PC-3 (cell line): ENCODE results near the gene RNF167. TPM values are rescaled to one million over a fixed set of nuclear protein-coding genes. Genes with fewer than 3 reads are reported as not detected.

Experiments
- ATAC-seq: fragments of 200-7000 bp; cut with Tn5 transposase; 2 replicates; pipeline ENCODE4 v1.9.1; 2020; ENCODE audit warnings: mild to moderate bottlenecking, moderate library complexity
- BruUV-seq: library from RNA; stranded (reverse); fragments of 400-500 nt; replicated peaks from 2 replicates; lab custom pipeline; 2021; lab: Mats Ljungman, UMichigan
- CTCF ChIA-PET: fragments of 300-600 bp; sonication (Branson Sonifier 250); formaldehyde crosslinking; loops from one replicate; lab custom pipeline; 2022; ENCODE audit warnings: antibody characterized with exemption; lab: Charles Lee
- POLR2A ChIA-PET: fragments of 300-600 bp; sonication (Branson Sonifier 250); formaldehyde crosslinking; loops from one replicate; lab custom pipeline; 2022; ENCODE audit warnings: antibody characterized with exemption; ENCODE audit not compliant: unreplicated experiment; lab: Charles Lee
- DNase-seq: peaks from one replicate; pipeline ENCODE4 v3.0.0-alpha.2; 2015
- H2AFZ ChIP-seq: fragments of 300-600 bp; sonication (generic); 2 replicates; pipeline ENCODE4 v1.6.0; 2016; ENCODE audit warnings: antibody characterized with exemption, low read length
- H3F3A ChIP-seq: fragments of 300-600 bp; sonication (generic); one replicate; pipeline ENCODE4 v1.6.0; 2017; ENCODE audit warnings: antibody characterized with exemption, low read length, control low read depth, mild to moderate bottlenecking; ENCODE audit not compliant: unreplicated experiment
- H3K27ac ChIP-seq: fragments of 300-600 bp; sonication (generic); 2 replicates; pipeline ENCODE4 v1.5.1; 2016; ENCODE audit warnings: mild to moderate bottlenecking, low read length
- H3K27me3 ChIP-seq: fragments of 300-600 bp; sonication (generic); 2 replicates; pipeline ENCODE4 v1.6.1; 2016; ENCODE audit warnings: low read length, mixed read lengths
- H3K36me3 ChIP-seq: fragments of 300-600 bp; sonication (generic); 2 replicates; pipeline ENCODE4 v1.6.1; 2016; ENCODE audit warnings: low read depth, mixed run types, low read length, mixed read lengths
- H3K4me1 ChIP-seq: fragments of 300-600 bp; sonication (generic); 2 replicates; pipeline ENCODE4 v1.5.1; 2016; ENCODE audit warnings: low read length; ENCODE audit not compliant: insufficient read depth
- H3K4me2 ChIP-seq: fragments of 300-600 bp; sonication (generic); 2 replicates; pipeline ENCODE4 v1.6.0; 2016; ENCODE audit warnings: low read length
- H3K4me3 ChIP-seq: fragments of 300-600 bp; sonication (generic); 2 replicates; pipeline ENCODE4 v1.5.1; 2016; ENCODE audit warnings: mild to moderate bottlenecking, low read length, mixed read lengths
- H3K79me2 ChIP-seq: fragments of 300-600 bp; sonication (generic); 2 replicates; pipeline ENCODE4 v1.6.1; 2017; ENCODE audit warnings: low read length, mixed read lengths
- H3K9ac ChIP-seq: fragments of 300-600 bp; sonication (generic); 2 replicates; pipeline ENCODE4 v1.6.0; 2016; ENCODE audit warnings: mild to moderate bottlenecking, low read length
- H3K9me2 ChIP-seq: fragments of 300-600 bp; sonication (generic); replicated peaks from 2 replicates; pipeline ENCODE4 v1.6.1; 2016; ENCODE audit warnings: mixed run types, low read length, mixed read lengths
- H3K9me3 ChIP-seq: fragments of 300-600 bp; sonication (generic); 2 replicates; pipeline ENCODE4 v1.6.1; 2016; ENCODE audit warnings: low read length, mixed read lengths
- H4K20me1 ChIP-seq: fragments of 300-600 bp; sonication (generic); 2 replicates; pipeline ENCODE4 v1.6.1; 2016; ENCODE audit warnings: low read length, mixed read lengths
- CTCF ChIP-seq: fragments of 300-600 bp; sonication (generic); conservative IDR thresholded peaks from 2 replicates; pipeline ENCODE4 v1.5.1; 2017; ENCODE audit warnings: antibody characterized with exemption, low read depth, mild to moderate bottlenecking, low read length
- EZH2 ChIP-seq: fragments of 300-600 bp; sonication (generic); IDR thresholded peaks from one replicate; pipeline ENCODE4 v1.6.1; 2017; ENCODE audit warnings: antibody characterized with exemption, mild to moderate bottlenecking, low read length; ENCODE audit not compliant: unreplicated experiment
- EZH2phosphoT487 ChIP-seq: fragments of 300-600 bp; sonication (generic); IDR thresholded peaks from 2 replicates; pipeline ENCODE4 v1.6.1; 2018; ENCODE audit warnings: mild to moderate bottlenecking, antibody characterized with exemption, low read length, borderline replicate concordance
- intact Hi-C: fragments of 100-400 bp; cut with micrococcal nuclease; formaldehyde crosslinking; loops from 2 replicates; pipeline ENCODE4 v1.9.0; 2023
- total RNA-seq: library from RNA; depleted of rRNA; stranded (reverse); fragments of >200 nt; gene quantifications from 2 replicates; pipeline ENCODE4 v1.2.3, GENCODE V29; 2014

Gene RNF167
- total RNA-seq, 1 experiment from 2014 or later: 43.1 TPM

GRCh38 chr17:4893721-4894560 lies 46.1 kb upstream of the RNF167 start:
- Histone ChIP-seq H3K9me3 (no peaks in the 10 kb centered on the region), H3K9me2 (no peaks in the 10 kb centered on the region), H3K4me3 (no peak overlapping the region), H3K9ac (no peak overlapping the region), H3K36me3 (peaks cover 2% of the 10 kb centered on the region; the same call in 1 of the 2 replicates), H3K4me1 (no peaks in the 10 kb centered on the region), H4K20me1 (no peaks in the 10 kb centered on the region), H3F3A (no peaks in the 10 kb centered on the region), H3K27me3 (no peaks in the 10 kb centered on the region), H3K27ac (no peak overlapping the region), H2AFZ (no peak overlapping the region), H3K79me2 (no peaks in the 10 kb centered on the region), H3K4me2 (no peak overlapping the region)
- no peak for ATAC-seq
- no peak for DNase-seq
- TF ChIP-seq EZH2phosphoT487: no peak
- TF ChIP-seq EZH2: no peak
- TF ChIP-seq CTCF: no peak
- no TSS peak for BruUV-seq
- ChIA-PET CTCF (no interaction called here), POLR2A (no interaction called here)
- intact Hi-C loops: no loop called here

GRCh38 chr17:4895121-4895520 lies 44.9 kb upstream of the RNF167 start:
- no peaks in the 10 kb centered on the region for H3K79me2 ChIP-seq
- H2AFZ ChIP-seq: no peak overlapping the region
- ChIA-PET CTCF (no interaction called here), POLR2A (no interaction called here)
- H3K9me3 ChIP-seq: no peaks in the 10 kb centered on the region
- no peaks in the 10 kb centered on the region for H3K27me3 ChIP-seq
- no TSS peak for BruUV-seq
- H3K4me2 ChIP-seq: no peak overlapping the region
- no peak for ATAC-seq
- no peak overlapping the region for H3K27ac ChIP-seq
- DNase-seq: no peak
- H3K9me2 ChIP-seq: no peaks in the 10 kb centered on the region
- H3K36me3 ChIP-seq: no peaks in the 10 kb centered on the region; the same call in 1 of the 2 replicates
- H3F3A ChIP-seq: no peaks in the 10 kb centered on the region
- TF ChIP-seq CTCF: no peak
- no peak for TF ChIP-seq EZH2phosphoT487
- no peak for TF ChIP-seq EZH2
- no peak overlapping the region for H3K4me3 ChIP-seq
- H4K20me1 ChIP-seq: no peaks in the 10 kb centered on the region
- H3K4me1 ChIP-seq: no peaks in the 10 kb centered on the region
- intact Hi-C loops: no loop called here
- H3K9ac ChIP-seq: no peak overlapping the region

- Histone ChIP-seq H3K9me2 (no peaks in the 10 kb centered on the region), H3K36me3 (no peaks in the 10 kb centered on the region; the same call in 1 of the 2 replicates), H3K27me3 (no peaks in the 10 kb centered on the region), H3K79me2 (no peaks in the 10 kb centered on the region), H3K9ac (no peak overlapping the region), H3F3A (no peaks in the 10 kb centered on the region), H3K4me3 (no peak overlapping the region), H3K27ac (no peak overlapping the region), H4K20me1 (no peaks in the 10 kb centered on the region), H3K9me3 (no peaks in the 10 kb centered on the region), H2AFZ (no peak overlapping the region), H3K4me2 (no peak overlapping the region), H3K4me1 (no peaks in the 10 kb centered on the region)
- no peak for TF ChIP-seq CTCF
- TF ChIP-seq EZH2phosphoT487: no peak
- no peak for TF ChIP-seq EZH2
- ChIA-PET POLR2A (no interaction called here), CTCF (no interaction called here)
- intact Hi-C loops: no loop called here
- DNase-seq (no peak), ATAC-seq (no peak)
- BruUV-seq: TSS peak; percentile 47
Observed at GRCh38 chr17:4895657-4896331, 44.3 kb upstream of the RNF167 start.
